ENCODE data around the gene USP47.

The USP47 gene

DNA sequence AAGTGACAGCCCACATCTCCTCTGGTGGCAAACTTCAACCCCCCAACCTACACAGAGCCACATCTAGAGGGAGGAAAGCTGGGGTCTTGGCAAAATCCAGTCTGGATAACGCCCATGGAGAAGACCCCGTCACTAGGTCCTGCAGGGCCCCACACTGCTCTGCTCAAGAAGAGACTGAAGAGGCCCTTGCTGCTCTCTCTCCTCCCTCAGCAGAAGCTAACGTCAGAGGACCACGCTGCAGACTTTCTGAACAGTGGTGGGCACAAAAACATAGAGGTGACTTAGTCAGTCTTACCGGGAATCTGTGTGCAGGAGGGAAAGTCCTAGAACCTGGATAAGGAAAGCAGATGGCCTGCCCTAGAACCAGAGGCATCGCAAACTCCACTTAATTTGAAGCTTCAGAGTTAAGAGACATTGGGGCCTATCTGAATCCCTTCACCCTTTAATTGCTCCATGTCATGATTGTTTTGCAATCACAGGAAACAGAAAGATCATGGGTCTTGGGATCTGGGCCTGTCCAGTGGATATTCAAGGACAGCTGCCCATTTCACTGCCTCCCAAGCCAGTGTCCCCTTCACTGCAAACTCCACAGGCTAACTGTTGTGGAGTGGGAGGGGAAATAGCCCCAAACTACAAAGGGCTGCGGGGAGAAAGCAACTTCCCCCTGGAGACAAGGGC, 164.9 kb downstream of the USP47 start:
- no peak for FAIRE-seq

DNA sequence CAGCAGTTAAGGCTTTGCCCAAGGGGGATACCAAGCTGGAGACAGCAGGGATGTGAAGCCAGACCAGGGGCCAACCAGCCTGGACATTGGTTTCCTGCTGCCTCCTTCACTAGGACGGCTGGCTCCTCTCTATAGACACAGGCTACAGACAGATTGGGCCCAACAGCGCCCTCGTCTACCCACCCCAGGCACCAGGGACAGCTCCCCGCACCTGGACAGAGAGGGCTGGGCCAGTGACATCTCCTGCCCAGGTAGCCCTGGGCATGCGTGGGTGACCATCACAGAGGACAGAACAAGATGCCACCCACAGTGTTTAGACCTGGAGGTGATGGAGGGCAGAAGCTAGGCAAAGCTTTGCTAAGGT, 165.4 kb downstream of the USP47 start:
- FAIRE-seq, result no peak

DNA sequence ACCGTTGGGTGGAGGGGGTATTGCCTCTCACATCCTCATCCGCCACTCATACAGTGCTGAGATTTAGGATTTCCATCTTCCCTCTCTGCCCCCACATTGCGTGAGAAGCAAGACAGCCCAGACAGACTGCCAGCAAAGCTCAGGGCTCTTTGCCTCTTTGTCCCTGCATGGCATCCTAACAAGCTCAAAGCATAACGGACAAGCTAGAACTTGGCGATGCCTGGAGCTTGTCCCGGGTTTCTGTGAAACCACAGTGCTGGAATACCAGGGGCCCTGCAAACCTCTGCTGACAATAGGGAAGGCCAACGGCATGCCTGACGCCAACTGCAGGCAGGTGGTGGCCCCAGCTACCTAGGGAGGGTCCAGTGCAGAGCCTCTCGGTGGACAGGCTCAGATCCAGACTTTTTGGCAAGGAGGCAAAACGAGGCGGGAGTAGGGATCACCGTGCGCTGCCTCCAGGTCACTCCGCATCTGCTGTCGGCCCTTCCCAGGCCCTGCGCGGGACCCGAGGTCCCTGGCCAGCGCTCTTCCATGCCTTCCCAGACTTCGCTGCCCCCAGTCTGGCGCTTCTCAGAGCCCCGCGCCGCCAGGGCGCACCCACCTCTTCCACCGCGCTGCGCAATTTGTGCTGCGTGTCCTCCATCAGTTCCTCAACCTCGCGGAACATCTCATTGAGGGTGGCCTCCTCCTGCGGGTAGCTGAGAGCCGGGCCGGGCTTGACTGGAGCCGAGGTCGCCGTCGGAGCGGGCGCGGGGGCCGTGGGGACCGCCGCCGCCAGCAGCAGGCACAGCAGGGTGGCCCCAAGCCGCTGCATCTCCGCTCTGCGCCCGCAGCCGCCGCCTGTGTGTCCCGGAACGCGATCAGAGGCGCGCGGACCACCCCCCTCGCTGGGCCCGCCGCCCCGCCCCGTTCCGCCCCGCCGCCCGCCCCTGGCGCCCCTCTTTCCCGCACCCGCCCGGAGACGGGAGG, 166.3 kb downstream of the USP47 start, which contains the start of gene DKK3:
Gene DKK3, minus strand, starts transcription at position 858 of the 969 bp plus-strand sequence. Its CDS starts 44 bp downstream, at position 814.
- FAIRE-seq, result no peak

All from colon (tissue), 2 donors.